Measurements from ENCODE around the gene PRELP.

GRCh38 chr1:203480525-203481084 is 5.0 kb downstream of the PRELP start:
- TF ChIP-seq CTCF (IDR thresholded peaks at IDR 0.05; ENCODE audit: insufficient read depth, low read depth, low read length) (no peak), EZH2 (IDR thresholded peaks at IDR 0.05; ENCODE audit: insufficient read depth, low read length) (no peak)

Data from astrocyte (in vitro differentiated cells and primary cell).